HT1080 (cell line): ENCODE data around the gene SLC25A26. TPM values are rescaled to one million over a fixed set of nuclear protein-coding genes. Genes with fewer than 3 reads are reported as not detected.

Experiments used
- DNase-seq: peaks from one replicate; pipeline ENCODE4 v3.0.0-alpha.2; 2015; ENCODE audit warnings: low read depth
- total RNA-seq: library from RNA; depleted of rRNA; stranded (reverse); fragments of >200 nt; shearing (Covaris generic); gene quantifications from 2 replicates; pipeline ENCODE4 v1.2.3, GENCODE V29; 2014

Gene SLC25A26
- total RNA-seq, 1 experiment from 2014 or later, result 29.3 TPM

- no peak for DNase-seq
Measured at GRCh38 chr3:66394753-66395249, 174.0 kb downstream of the SLC25A26 start.

GRCh38 chr3:66395635-66396034 is 174.8 kb downstream of the SLC25A26 start:
- DNase-seq, result no peak

GRCh38 chr3:66396161-66396760 is 175.5 kb downstream of the SLC25A26 start:
- DNase-seq, result no peak

GRCh38 chr3:66396888-66397287 is 176.1 kb downstream of the SLC25A26 start:
- DNase-seq, result no peak

- DNase-seq, result no peak
Measured at GRCh38 chr3:66397745-66398144, 176.9 kb downstream of the SLC25A26 start.

GRCh38 chr3:66398228-66399025 is 177.6 kb downstream of the SLC25A26 start:
- DNase-seq, result peak; percentile 10

- DNase-seq, result no peak
Measured at GRCh38 chr3:66399529-66400232, 178.9 kb downstream of the SLC25A26 start.

- no peak for DNase-seq
Measured at GRCh38 chr3:66400411-66401156, 179.8 kb downstream of the SLC25A26 start.

- no peak for DNase-seq
Measured at GRCh38 chr3:66401157-66401550, 180.4 kb downstream of the SLC25A26 start.

GRCh38 chr3:66401675-66402491 is 181.1 kb downstream of the SLC25A26 start:
- no peak for DNase-seq

GRCh38 chr3:66402596-66403290 is 181.9 kb downstream of the SLC25A26 start:
- no peak for DNase-seq

GRCh38 chr3:66403323-66403990 is 182.7 kb downstream of the SLC25A26 start:
- no peak for DNase-seq

- no peak for DNase-seq
Measured at GRCh38 chr3:66404197-66404596, 183.4 kb downstream of the SLC25A26 start.

- no peak for DNase-seq
Measured at GRCh38 chr3:66404903-66405700, 184.3 kb downstream of the SLC25A26 start.

GRCh38 chr3:66405701-66406091 is 184.9 kb downstream of the SLC25A26 start:
- peak; percentile 80 for DNase-seq

GRCh38 chr3:66406163-66406562 is 185.4 kb downstream of the SLC25A26 start:
- no peak for DNase-seq

- no peak for DNase-seq
Measured at GRCh38 chr3:66406831-66407610, 186.2 kb downstream of the SLC25A26 start.
